OCI-LY7 (cell line): Measurements from ENCODE around the gene FAN1.

Experiments used
- CTCF ChIP-seq: fragments of 200-600 bp; sonication (generic); conservative IDR thresholded peaks from 2 replicates; pipeline ENCODE4 v1.5.1; 2014; ENCODE audit warnings: mild to moderate bottlenecking, antibody characterized with exemption, low read length, moderate library complexity, mixed read lengths
- EZH2phosphoT487 ChIP-seq: fragments of 200-600 bp; sonication (generic); IDR thresholded peaks from 2 replicates; pipeline ENCODE4 v1.6.1; 2018; ENCODE audit warnings: low read depth, borderline replicate concordance, mild to moderate bottlenecking, mixed run types, antibody characterized with exemption, low read length, moderate library complexity, mixed read lengths

- TF ChIP-seq CTCF, result no peak
- no peak for TF ChIP-seq EZH2phosphoT487
Measured at GRCh38 chr15:30943654-30944335, 40.1 kb downstream of the FAN1 start.
